GM23248 (cell line): ENCODE results near the gene TEDDM1.

ENCODE experiments used
- EZH2 ChIP-seq: fragments of 200-600 bp; sonication (generic); IDR thresholded peaks from 2 replicates; pipeline ENCODE4 v1.6.1; 2018; ENCODE audit warnings: antibody characterized with exemption, mild to moderate bottlenecking; ENCODE audit not compliant: insufficient read depth, poor library complexity, severe bottlenecking
- EZH2phosphoT487 ChIP-seq: fragments of 200-600 bp; sonication (generic); IDR thresholded peaks from 2 replicates; pipeline ENCODE4 v1.6.1; 2018; ENCODE audit warnings: antibody characterized with exemption, moderate library complexity, mild to moderate bottlenecking, low read depth; ENCODE audit not compliant: insufficient read depth

- TF ChIP-seq EZH2: no peak
- no peak for TF ChIP-seq EZH2phosphoT487
Measured at GRCh38 chr1:182388392-182389134, 11.9 kb downstream of the TEDDM1 start.
